Liver (tissue), 9 donors: ENCODE results near the gene ZNF785. TPM values are rescaled to one million over a fixed set of nuclear protein-coding genes. Genes with fewer than 3 reads are reported as not detected.
A peak's percentile ranks its signal among the peaks of the same experiment; 100 is the strongest.

Experiments
- DNase-seq: peaks from one replicate; pipeline ENCODE4 v3.0.0-alpha.2; 2017; ENCODE audit warnings: low spot score
- H3K27ac ChIP-seq, 2 donors: one replicate each; pipeline ENCODE4 v1.7.0; 2013; ENCODE audit warnings: inconsistent platforms in 2 of 2, low read length in 2 of 2, control low read depth in 1 of 2, low read depth in 1 of 2, mild to moderate bottlenecking in 1 of 2
- H3K27me3 ChIP-seq, 4 donors: one replicate each; pipeline versions ENCODE4 v1.6.1 to v1.7.0; 2013; ENCODE audit warnings: low read length in 3 of 4, inconsistent platforms in 1 of 4, mild to moderate bottlenecking in 1 of 4, moderate library complexity in 1 of 4; ENCODE audit not compliant: control insufficient read depth in 4 of 4, insufficient read depth in 4 of 4
- H3K36me3 ChIP-seq, 4 donors: one replicate each; pipeline versions ENCODE4 v1.6.1 to v1.7.0; 2013; ENCODE audit warnings: low read length in 3 of 4, mild to moderate bottlenecking in 3 of 4, low read depth in 1 of 4, moderate library complexity in 1 of 4; ENCODE audit not compliant: control insufficient read depth in 4 of 4, insufficient read depth in 3 of 4
- H3K4me1 ChIP-seq, 4 donors: one replicate each; pipeline versions ENCODE4 v1.6.1 to v1.7.0; 2013; ENCODE audit warnings: low read length in 3 of 4, mild to moderate bottlenecking in 3 of 4, moderate library complexity in 1 of 4; ENCODE audit not compliant: control insufficient read depth in 4 of 4, insufficient read depth in 4 of 4
- H3K4me3 ChIP-seq, 3 donors: one replicate each; pipeline versions ENCODE4 v1.6.1 to v1.7.0; 2013; ENCODE audit warnings: low read length in 3 of 3, control low read depth in 1 of 3, low read depth in 1 of 3, mild to moderate bottlenecking in 1 of 3
- H3K9ac ChIP-seq, 2 donors: one replicate each; pipeline ENCODE4 v1.7.0; 2013; ENCODE audit warnings: low read length in 2 of 2, mild to moderate bottlenecking in 2 of 2, moderate library complexity in 2 of 2, control low read depth in 1 of 2, low read depth in 1 of 2
- H3K9me3 ChIP-seq, 4 donors: one replicate each; pipeline versions ENCODE4 v1.6.1 to v1.7.0; 2013; ENCODE audit warnings: low read length in 3 of 4; ENCODE audit not compliant: control insufficient read depth in 4 of 4
- ATF3 ChIP-seq: IDR thresholded peaks from 2 replicates; pipeline ENCODE4 v1.6.1; 2016; ENCODE audit warnings: antibody characterized with exemption
- EGR1 ChIP-seq, 2 donors: IDR thresholded peaks; 2 replicates each; pipeline ENCODE4 v1.6.1; 2016 to 2018; ENCODE audit warnings: antibody characterized with exemption in 2 of 2, low read depth in 2 of 2
- FOXA1 ChIP-seq: IDR thresholded peaks from 2 replicates; pipeline ENCODE4 v1.6.1; 2016; ENCODE audit warnings: antibody characterized with exemption
- GABPA ChIP-seq, 2 donors: IDR thresholded peaks in 1 of 2; conservative IDR thresholded peaks in 1 of 2; 2 replicates each; pipeline ENCODE4 v1.6.1; 2016; ENCODE audit warnings: antibody characterized with exemption in 2 of 2, mild to moderate bottlenecking in 1 of 2, moderate library complexity in 1 of 2
- HNF4A ChIP-seq, 2 donors: conservative IDR thresholded peaks; 2 replicates each; pipeline ENCODE4 v1.6.1; 2016; ENCODE audit warnings: antibody characterized with exemption in 2 of 2, mild to moderate bottlenecking in 2 of 2
- JUND ChIP-seq, 2 donors: IDR thresholded peaks; 2 replicates each; pipeline ENCODE4 v1.6.1; 2016; ENCODE audit warnings: antibody characterized with exemption in 2 of 2
- MAX ChIP-seq: IDR thresholded peaks from 2 replicates; pipeline ENCODE4 v1.6.1; 2016; ENCODE audit warnings: antibody characterized with exemption
- NR2F2 ChIP-seq: IDR thresholded peaks from 2 replicates; pipeline ENCODE4 v1.6.1; 2016; ENCODE audit warnings: antibody characterized with exemption
- RAD21 ChIP-seq, 2 donors: IDR thresholded peaks; 2 replicates each; pipeline ENCODE4 v1.6.1; 2016; ENCODE audit warnings: antibody characterized with exemption in 2 of 2, mild to moderate bottlenecking in 2 of 2
- REST ChIP-seq: IDR thresholded peaks from 2 replicates; pipeline ENCODE4 v1.6.1; 2016; ENCODE audit warnings: antibody characterized with exemption, mild to moderate bottlenecking
- RXRA ChIP-seq, 2 donors: IDR thresholded peaks; 2 replicates each; pipeline ENCODE4 v1.6.1; 2017 to 2018; ENCODE audit warnings: antibody characterized with exemption in 2 of 2, mild to moderate bottlenecking in 1 of 2
- SP1 ChIP-seq: IDR thresholded peaks from 2 replicates; pipeline ENCODE4 v1.6.1; 2018; ENCODE audit warnings: antibody characterized with exemption, mild to moderate bottlenecking
- TAF1 ChIP-seq: conservative IDR thresholded peaks from 2 replicates; pipeline ENCODE4 v1.6.1; 2016; ENCODE audit warnings: antibody characterized with exemption, mild to moderate bottlenecking
- YY1 ChIP-seq: IDR thresholded peaks from 2 replicates; pipeline ENCODE4 v1.6.1; 2016; ENCODE audit warnings: antibody characterized with exemption, mild to moderate bottlenecking
- WGBS: extraction: QIAGEN DNeasy Blood & Tissue Kit; methylation state at CpG from one replicate; pipeline ENCODE4 v1.1.7; 2013; 5-methylcytosine and 5-hydroxymethylcytosine counted together
- polyA plus RNA-seq, 2 donors: library from polyadenylated mRNA; stranded (reverse) in 1 of 2; unstranded in 1 of 2; fragments of 200-250 nt in 1 of 2; fragments of >200 nt in 1 of 2; fragmentation: Nextera tagmentation in 1 of 2; extraction: Ambion mirVana in 1 of 2; gene quantifications; one replicate each; pipeline versions ENCODE4 v1.2.1 to v1.2.3, GENCODE V29; 2013 to 2015
- total RNA-seq, 2 donors: library from RNA; depleted of rRNA; stranded (reverse); fragments of >200 nt; gene quantifications; one replicate each; pipeline ENCODE4 v1.2.3, GENCODE V29; 2014
- TF ChIP-seq, protein P1 (sequence below): fragments of 150-350 bp; IDR thresholded peaks from 2 replicates; pipeline ENCODE4 v1.5.1; 2017; ENCODE audit warnings: improper control_type of control experiment, low read depth, low read length; ENCODE audit not compliant: missing input control
- TF ChIP-seq, protein P2 (sequence below): IDR thresholded peaks from 2 replicates; pipeline ENCODE4 v1.6.1; 2016; ENCODE audit warnings: antibody characterized with exemption
- donor health status: healthy.
- donor health status: healthy.
- donor health status: healthy.
- donor health status: healthy.
- donor health status: healthy.

The ZNF785 gene
- total and polyA plus RNA-seq, 4 donors, result 1.8 to 5.9 (median 3.3) TPM

GRCh38 chr16:30535777-30536190 is 49.7 kb downstream of the ZNF785 start:
- peak; percentile 81 to 83 for TF ChIP-seq RAD21 (IDR thresholded peaks at IDR 0.05)
- peak in 1 of 2 donors; percentile 5 for TF ChIP-seq RXRA (IDR thresholded peaks at IDR 0.05)
- TF ChIP-seq HNF4A (conservative IDR thresholded peaks at IDR 0.05), result peak in 1 of 2 donors; percentile 7
- no peak for TF ChIP-seq JUND (IDR thresholded peaks at IDR 0.05)
- no peak for TF ChIP-seq FOXA1
- peak; percentile 98 for TF ChIP-seq MAX
- no peak for TF ChIP-seq EGR1 (IDR thresholded peaks at IDR 0.05; ENCODE audit: low read depth in 2 of 2)
- TF ChIP-seq, protein P1, sequence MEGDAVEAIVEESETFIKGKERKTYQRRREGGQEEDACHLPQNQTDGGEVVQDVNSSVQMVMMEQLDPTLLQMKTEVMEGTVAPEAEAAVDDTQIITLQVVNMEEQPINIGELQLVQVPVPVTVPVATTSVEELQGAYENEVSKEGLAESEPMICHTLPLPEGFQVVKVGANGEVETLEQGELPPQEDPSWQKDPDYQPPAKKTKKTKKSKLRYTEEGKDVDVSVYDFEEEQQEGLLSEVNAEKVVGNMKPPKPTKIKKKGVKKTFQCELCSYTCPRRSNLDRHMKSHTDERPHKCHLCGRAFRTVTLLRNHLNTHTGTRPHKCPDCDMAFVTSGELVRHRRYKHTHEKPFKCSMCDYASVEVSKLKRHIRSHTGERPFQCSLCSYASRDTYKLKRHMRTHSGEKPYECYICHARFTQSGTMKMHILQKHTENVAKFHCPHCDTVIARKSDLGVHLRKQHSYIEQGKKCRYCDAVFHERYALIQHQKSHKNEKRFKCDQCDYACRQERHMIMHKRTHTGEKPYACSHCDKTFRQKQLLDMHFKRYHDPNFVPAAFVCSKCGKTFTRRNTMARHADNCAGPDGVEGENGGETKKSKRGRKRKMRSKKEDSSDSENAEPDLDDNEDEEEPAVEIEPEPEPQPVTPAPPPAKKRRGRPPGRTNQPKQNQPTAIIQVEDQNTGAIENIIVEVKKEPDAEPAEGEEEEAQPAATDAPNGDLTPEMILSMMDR, result peak; percentile 69
- Histone ChIP-seq H3K9me3 (no peaks in the 10 kb centered on the region), H3K9ac (peak overlapping the region; percentile 70 to 76), H3K4me1 (peaks cover 6 to 29% (median 18%) of the 10 kb centered on the region in 4 donors), H3K4me3 (peak overlapping the region; percentile 65 to 94 (median 81)), H3K36me3 (peaks cover 0 to 6% (median 1%) of the 10 kb centered on the region in 4 donors), H3K27me3 (no peaks in the 10 kb centered on the region), H3K27ac (peak overlapping the region; percentile 86 to 99)
- 28% methylated on average over 12 of the region's 12 CpGs for WGBS
- DNase-seq, result peak; percentile 71

DNA sequence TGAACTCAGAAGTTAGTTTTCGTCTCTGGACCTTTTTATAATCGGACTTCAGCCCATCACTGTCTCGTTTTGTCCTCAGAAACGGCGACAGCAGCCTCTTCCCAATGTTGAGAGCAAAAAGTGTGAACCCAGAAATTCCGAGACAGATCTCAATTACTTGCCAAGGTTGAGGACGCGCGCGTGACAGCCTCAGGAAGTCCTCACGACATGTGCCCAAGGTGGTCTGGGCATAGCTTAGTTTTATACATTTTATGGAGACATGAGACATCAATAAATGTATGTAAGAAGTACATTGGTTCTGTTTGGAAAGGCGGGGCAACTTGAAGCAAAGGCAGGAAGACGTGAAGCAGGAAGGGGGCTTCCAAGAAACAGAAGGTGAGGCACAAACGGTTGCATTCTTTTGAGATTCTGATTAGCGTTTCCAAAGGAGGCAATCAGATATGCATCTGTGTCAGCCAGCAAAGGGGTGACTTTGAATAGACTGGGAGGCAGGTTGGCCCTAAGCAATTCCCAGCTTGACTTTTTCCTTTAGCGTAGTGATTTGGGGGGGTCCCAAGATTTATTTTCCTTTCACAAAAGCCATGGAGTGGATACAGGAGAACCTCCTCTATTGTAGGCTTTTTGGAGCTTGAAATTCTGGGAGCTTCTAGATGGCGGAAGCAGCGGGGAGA is 50.3 kb downstream of the ZNF785 start:
- WGBS, result 3% methylated on average over 18 of the region's 18 CpGs

DNA sequence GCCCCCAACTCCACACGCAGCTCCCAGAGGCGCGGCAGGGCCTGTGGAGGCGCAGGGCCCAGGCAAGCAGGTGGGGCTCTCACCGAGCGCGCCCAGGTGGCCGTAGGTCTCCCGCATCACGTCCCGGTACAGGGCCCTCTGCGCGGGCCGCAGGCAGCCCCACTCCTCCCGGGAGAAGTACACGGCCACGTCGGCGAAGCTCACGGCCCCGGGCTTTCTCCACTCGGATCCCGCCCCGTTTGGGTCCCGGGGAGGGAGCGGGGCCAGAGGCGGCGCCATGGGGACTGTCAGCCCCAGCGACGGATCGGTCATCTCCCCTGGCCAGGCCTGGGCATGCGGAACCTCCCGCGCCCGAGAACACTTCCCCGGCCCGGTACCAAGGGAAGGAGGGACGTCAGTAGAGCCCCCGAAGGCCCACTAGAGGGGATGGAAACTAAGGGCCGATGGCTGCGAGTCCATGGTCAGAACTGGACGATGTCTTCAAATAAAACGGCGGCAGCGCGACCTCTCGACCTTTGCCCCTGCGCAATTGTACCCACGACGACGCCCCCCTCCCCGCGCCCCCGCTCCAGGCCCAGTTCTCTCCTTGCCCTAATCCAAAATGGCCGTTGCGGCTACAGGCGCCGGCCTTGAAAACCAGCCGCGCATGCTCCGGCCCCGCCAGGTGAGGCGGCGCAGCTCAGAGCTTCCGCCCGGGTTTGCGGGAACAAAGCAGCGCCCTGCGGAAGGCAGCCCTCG is 51.0 kb downstream of the ZNF785 start, which contains the start of gene ZNF747:
TSS of gene ZNF747 (minus strand) at position 491 of the 738 bp plus-strand sequence. CDS start at position 312, 179 bp downstream.
- peak within 1 kb of the TSS; percentile 65 to 94 (median 81) for H3K4me3 ChIP-seq
- H3K9me3 ChIP-seq, result no peaks in the 10 kb centered on the region
- H3K36me3 ChIP-seq, result peaks cover 0 to 6% (median 1%) of the 10 kb centered on the region in 4 donors
- H3K9ac ChIP-seq, result peak within 1 kb of the TSS; percentile 70 to 86
- under 1% methylated on average over 70 of the region's 70 CpGs for whole genome bisulfite sequencing
- no peaks in the 10 kb centered on the region for H3K27me3 ChIP-seq
- peaks cover 7 to 39% (median 24%) of the 10 kb centered on the region in 4 donors for H3K4me1 ChIP-seq
- DNase-seq, result peak; percentile 91
- H3K27ac ChIP-seq, result peak within 1 kb of the TSS; percentile 86 to 99
- peak; percentile 74 for TF ChIP-seq REST
- TF ChIP-seq NR2F2, result peak; percentile 94
- peak; percentile 48 to 55 for TF ChIP-seq RXRA (IDR thresholded peaks at IDR 0.05)
- TF ChIP-seq TAF1, result no peak
- TF ChIP-seq HNF4A (conservative IDR thresholded peaks at IDR 0.05), result peak; percentile 70 to 73
- peak; percentile 85 for TF ChIP-seq MAX
- peak; percentile 100 for TF ChIP-seq YY1
- peak; percentile 48 to 49 for TF ChIP-seq RAD21 (IDR thresholded peaks at IDR 0.05)
- TF ChIP-seq EGR1 (IDR thresholded peaks at IDR 0.05; ENCODE audit: low read depth in 2 of 2), result peak in 1 of 2 donors; percentile 93
- peak; percentile 46 to 56 for TF ChIP-seq JUND (IDR thresholded peaks at IDR 0.05)
- TF ChIP-seq, protein P2, sequence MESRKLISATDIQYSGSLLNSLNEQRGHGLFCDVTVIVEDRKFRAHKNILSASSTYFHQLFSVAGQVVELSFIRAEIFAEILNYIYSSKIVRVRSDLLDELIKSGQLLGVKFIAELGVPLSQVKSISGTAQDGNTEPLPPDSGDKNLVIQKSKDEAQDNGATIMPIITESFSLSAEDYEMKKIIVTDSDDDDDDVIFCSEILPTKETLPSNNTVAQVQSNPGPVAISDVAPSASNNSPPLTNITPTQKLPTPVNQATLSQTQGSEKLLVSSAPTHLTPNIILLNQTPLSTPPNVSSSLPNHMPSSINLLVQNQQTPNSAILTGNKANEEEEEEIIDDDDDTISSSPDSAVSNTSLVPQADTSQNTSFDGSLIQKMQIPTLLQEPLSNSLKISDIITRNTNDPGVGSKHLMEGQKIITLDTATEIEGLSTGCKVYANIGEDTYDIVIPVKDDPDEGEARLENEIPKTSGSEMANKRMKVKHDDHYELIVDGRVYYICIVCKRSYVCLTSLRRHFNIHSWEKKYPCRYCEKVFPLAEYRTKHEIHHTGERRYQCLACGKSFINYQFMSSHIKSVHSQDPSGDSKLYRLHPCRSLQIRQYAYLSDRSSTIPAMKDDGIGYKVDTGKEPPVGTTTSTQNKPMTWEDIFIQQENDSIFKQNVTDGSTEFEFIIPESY, result peak; percentile 88

More for the DNA sequence above, 50.3 kb downstream of the ZNF785 start:
- Histone ChIP-seq H3K27ac (peak overlapping the region; percentile 86 to 99), H3K9ac (peak overlapping the region; percentile 70 to 76), H3K9me3 (no peaks in the 10 kb centered on the region), H3K36me3 (peaks cover 0 to 6% (median 1%) of the 10 kb centered on the region in 4 donors), H3K4me3 (peak overlapping the region; percentile 65 to 94 (median 81)), H3K27me3 (no peaks in the 10 kb centered on the region), H3K4me1 (peaks cover 7 to 35% (median 23%) of the 10 kb centered on the region in 4 donors)
- TF ChIP-seq NR2F2 (no peak), YY1 (peak; percentile 95), JUND (IDR thresholded peaks at IDR 0.05) (peak; percentile 7 to 22), GABPA (IDR thresholded peaks at IDR 0.05 in 1 of 2, conservative IDR thresholded peaks at IDR 0.05 in 1 of 2) (peak in 1 of 2 donors; percentile 3), FOXA1 (peak; percentile 8), ATF3 (no peak), HNF4A (conservative IDR thresholded peaks at IDR 0.05) (peak in 1 of 2 donors; percentile 17), SP1 (peak; percentile 9)
- no peak for DNase-seq
